ENCODE data around the gene UBE2Z. TPM values are rescaled to one million over a fixed set of nuclear protein-coding genes. Genes with fewer than 3 reads are reported as not detected.

UBE2Z gene
- total and polyA plus RNA-seq, 9 of the 15 experiments (the other 6 are each of a cell fraction or from before 2014, with no cell fraction given) = 11.8 to 89.0 (median 38.2) TPM

DNA sequence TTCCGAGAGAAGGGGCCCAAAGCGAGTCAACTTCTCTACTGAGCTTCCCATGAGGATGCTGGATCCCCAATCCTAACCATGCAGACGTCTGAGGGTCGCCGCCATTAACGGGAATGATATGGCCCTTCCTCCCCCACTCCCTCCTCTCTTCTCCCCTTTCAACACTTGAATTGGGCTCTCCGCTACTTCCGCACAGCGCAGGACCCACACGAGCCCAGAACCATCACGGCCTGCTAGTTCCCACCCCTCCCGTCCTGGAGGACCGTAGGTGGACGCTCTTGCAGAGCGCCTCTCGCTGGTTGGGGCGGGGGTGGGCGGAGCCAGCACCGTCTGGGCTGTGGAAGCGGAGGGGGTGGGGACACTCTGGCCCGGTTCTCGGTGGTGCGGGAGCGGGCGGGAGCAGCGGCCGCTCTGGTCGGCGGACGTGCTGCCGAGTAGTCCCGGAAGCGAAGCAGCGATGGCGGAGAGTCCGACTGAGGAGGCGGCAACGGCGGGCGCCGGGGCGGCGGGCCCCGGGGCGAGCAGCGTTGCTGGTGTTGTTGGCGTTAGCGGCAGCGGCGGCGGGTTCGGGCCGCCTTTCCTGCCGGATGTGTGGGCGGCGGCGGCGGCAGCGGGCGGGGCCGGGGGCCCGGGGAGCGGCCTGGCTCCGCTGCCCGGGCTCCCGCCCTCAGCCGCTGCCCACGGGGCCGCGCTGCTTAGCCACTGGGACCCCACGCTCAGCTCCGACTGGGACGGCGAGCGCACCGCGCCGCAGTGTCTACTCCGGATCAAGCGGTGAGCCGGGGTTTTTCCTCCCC, at the start of gene UBE2Z (continued):
- TF ChIP-seq, protein P1, sequence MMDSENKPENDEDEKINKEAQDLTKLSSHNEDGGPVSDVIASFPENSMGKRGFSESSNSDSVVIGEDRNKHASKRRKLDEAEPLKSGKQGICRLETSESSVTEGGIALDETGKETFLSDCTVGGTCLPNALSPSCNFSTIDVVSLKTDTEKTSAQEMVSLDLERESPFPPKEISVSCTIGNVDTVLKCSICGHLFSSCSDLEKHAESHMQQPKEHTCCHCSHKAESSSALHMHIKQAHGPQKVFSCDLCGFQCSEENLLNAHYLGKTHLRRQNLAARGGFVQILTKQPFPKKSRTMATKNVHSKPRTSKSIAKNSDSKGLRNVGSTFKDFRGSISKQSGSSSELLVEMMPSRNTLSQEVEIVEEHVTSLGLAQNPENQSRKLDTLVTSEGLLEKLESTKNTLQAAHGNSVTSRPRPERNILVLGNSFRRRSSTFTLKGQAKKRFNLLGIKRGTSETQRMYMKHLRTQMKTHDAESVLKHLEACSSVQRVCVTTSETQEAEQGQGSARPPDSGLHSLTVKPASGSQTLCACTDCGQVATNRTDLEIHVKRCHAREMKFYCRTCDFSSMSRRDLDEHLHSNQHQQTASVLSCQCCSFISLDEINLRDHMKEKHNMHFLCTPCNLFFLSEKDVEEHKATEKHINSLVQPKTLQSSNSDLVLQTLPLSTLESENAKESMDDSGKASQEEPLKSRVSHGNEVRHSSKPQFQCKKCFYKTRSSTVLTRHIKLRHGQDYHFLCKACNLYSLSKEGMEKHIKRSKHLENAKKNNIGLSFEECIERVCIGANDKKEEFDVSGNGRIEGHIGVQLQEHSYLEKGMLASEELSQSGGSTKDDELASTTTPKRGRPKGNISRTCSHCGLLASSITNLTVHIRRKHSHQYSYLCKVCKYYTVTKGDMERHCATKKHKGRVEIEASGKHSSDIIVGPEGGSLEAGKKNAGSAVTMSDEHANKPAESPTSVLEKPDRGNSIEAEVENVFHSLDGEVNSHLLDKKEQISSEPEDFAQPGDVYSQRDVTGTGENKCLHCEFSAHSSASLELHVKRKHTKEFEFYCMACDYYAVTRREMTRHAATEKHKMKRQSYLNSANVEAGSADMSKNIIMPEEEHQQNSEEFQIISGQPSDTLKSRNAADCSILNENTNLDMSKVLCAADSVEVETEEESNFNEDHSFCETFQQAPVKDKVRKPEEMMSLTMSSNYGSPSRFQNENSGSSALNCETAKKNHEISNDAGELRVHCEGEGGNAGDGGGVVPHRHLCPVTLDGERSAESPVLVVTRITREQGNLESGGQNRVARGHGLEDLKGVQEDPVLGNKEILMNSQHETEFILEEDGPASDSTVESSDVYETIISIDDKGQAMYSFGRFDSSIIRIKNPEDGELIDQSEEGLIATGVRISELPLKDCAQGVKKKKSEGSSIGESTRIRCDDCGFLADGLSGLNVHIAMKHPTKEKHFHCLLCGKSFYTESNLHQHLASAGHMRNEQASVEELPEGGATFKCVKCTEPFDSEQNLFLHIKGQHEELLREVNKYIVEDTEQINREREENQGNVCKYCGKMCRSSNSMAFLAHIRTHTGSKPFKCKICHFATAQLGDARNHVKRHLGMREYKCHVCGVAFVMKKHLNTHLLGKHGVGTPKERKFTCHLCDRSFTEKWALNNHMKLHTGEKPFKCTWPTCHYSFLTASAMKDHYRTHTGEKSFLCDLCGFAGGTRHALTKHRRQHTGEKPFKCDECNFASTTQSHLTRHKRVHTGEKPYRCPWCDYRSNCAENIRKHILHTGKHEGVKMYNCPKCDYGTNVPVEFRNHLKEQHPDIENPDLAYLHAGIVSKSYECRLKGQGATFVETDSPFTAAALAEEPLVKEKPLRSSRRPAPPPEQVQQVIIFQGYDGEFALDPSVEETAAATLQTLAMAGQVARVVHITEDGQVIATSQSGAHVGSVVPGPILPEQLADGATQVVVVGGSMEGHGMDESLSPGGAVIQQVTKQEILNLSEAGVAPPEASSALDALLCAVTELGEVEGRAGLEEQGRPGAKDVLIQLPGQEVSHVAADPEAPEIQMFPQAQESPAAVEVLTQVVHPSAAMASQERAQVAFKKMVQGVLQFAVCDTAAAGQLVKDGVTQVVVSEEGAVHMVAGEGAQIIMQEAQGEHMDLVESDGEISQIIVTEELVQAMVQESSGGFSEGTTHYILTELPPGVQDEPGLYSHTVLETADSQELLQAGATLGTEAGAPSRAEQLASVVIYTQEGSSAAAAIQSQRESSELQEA (IDR thresholded peaks at IDR 0.05; ENCODE audit: low read depth) = no peak
- TF ChIP-seq CHD2 (IDR thresholded peaks at IDR 0.05; ENCODE audit: low read depth, low read length) (no peak), ZNF224 (CRISPR knock-in tag; IDR thresholded peaks at IDR 0.05) (no peak)
